Upper lobe of left lung (tissue), 6 donors: ENCODE results near the gene KLRC2. TPM values are rescaled to one million over a fixed set of nuclear protein-coding genes. Genes with fewer than 3 reads are reported as not detected.

Experiments
- ATAC-seq, 2 donors: fragments of 200-7000 bp; cut with Tn5 transposase; one replicate each; pipeline ENCODE4 v1.9.1; 2022; ENCODE audit warnings: mild to moderate bottlenecking in 2 of 2, moderate library complexity in 2 of 2; ENCODE audit not compliant: low FRiP score in 2 of 2
- DNase-seq, 2 donors: peaks; one replicate each; pipeline ENCODE4 v3.0.0-alpha.2; 2019 to 2020
- H3K27ac ChIP-seq, 4 donors: fragments of 200-600 bp; sonication (generic); one replicate each; pipeline ENCODE4 v1.5.1; 2016 to 2019
- H3K27me3 ChIP-seq, 4 donors: fragments of 200-600 bp; sonication (generic); one replicate each; pipeline ENCODE4 v1.5.1; 2017 to 2019
- H3K36me3 ChIP-seq, 4 donors: fragments of 200-600 bp; sonication (generic); one replicate each; pipeline ENCODE4 v1.5.1; 2016 to 2019
- H3K4me1 ChIP-seq, 4 donors: fragments of 200-600 bp; sonication (generic); one replicate each; pipeline ENCODE4 v1.5.1; 2018 to 2019
- H3K4me3 ChIP-seq, 4 donors: fragments of 200-600 bp; sonication (generic); one replicate each; pipeline ENCODE4 v1.5.1; 2017 to 2019; ENCODE audit warnings: mild to moderate bottlenecking in 2 of 4, moderate library complexity in 1 of 4
- H3K9me3 ChIP-seq, 4 donors: fragments of 200-600 bp; sonication (generic); one replicate each; pipeline ENCODE4 v1.5.1; 2018 to 2019
- EP300 ChIP-seq, 4 donors: sonication (generic); formaldehyde crosslinking; IDR thresholded peaks; one replicate each; pipeline ENCODE4 v1.5.1; 2017; ENCODE audit warnings: antibody characterized with exemption in 4 of 4, control low read depth in 2 of 4
- POLR2A ChIP-seq, 4 donors: fragments of 450-650 bp; IDR thresholded peaks; one replicate each; pipeline ENCODE4 v1.5.1; 2016 to 2017; ENCODE audit warnings: antibody characterized with exemption in 4 of 4, mild to moderate bottlenecking in 2 of 4
- POLR2AphosphoS5 ChIP-seq, 2 donors: sonication (generic); formaldehyde crosslinking; IDR thresholded peaks; one replicate each; pipeline ENCODE4 v1.5.1; 2017; ENCODE audit warnings: antibody characterized with exemption in 2 of 2
- WGBS, 2 donors: methylation state at CpG; one replicate each; pipeline ENCODE4 v1.1.5; 2017 to 2018; 5-methylcytosine and 5-hydroxymethylcytosine counted together
- total RNA-seq, 6 donors: library from RNA; depleted of rRNA in 4 of 6; stranded (reverse); fragments of >200 nt in 4 of 6; gene quantifications; one replicate each; pipeline versions ENCODE4 v1.1.0 to v1.2.1, GENCODE V29; 2016 to 2021
- TF ChIP-seq, protein P1 (sequence below), 6 experiments: fragments of 450-650 bp in 4 of 6; fragments of 200-600 bp in 2 of 6; sonication (generic) in 2 of 6; IDR thresholded peaks; one replicate each; pipeline ENCODE4 v1.5.1; 2016 to 2019; ENCODE audit warnings: antibody characterized with exemption in 6 of 6
- donor health status: DM: no; HTN: no; CAD: no; lungs with moderate emphysema.
- donor health status: DM: no; HTN: yes; CAD: no; lungs with severe emphysema.

KLRC2 gene
- total RNA-seq, 6 donors from 2014 or later: 0.88 to 9.7 (median 2.3) TPM

DNA sequence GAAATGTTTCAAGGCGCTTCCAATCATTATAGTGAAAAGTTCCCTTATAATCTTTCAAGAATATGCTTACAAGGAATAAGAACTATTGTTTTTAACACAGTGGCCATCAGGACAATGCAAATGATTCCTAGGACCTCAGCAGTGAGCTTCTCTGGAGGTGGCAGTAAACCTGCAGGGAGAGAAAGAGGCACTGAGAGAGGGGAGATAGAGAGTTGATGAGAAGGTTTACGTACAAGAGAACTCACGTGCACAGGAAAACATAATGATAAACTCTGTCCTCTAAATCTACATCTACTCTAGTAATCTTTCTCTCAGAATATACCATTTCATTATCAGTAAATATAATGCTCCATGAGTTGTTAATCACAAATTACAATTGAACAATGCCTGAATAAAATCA, 27.0 kb downstream of the KLRC2 start:
- ATAC-seq: no peak
- Histone ChIP-seq H3K4me3 (no peak overlapping the region), H3K27ac (no peak overlapping the region), H3K9me3 (no peaks in the 10 kb centered on the region), H3K27me3 (no peaks in the 10 kb centered on the region), H3K4me1 (no peaks in the 10 kb centered on the region), H3K36me3 (no peaks in the 10 kb centered on the region)
- TF ChIP-seq, protein P1, sequence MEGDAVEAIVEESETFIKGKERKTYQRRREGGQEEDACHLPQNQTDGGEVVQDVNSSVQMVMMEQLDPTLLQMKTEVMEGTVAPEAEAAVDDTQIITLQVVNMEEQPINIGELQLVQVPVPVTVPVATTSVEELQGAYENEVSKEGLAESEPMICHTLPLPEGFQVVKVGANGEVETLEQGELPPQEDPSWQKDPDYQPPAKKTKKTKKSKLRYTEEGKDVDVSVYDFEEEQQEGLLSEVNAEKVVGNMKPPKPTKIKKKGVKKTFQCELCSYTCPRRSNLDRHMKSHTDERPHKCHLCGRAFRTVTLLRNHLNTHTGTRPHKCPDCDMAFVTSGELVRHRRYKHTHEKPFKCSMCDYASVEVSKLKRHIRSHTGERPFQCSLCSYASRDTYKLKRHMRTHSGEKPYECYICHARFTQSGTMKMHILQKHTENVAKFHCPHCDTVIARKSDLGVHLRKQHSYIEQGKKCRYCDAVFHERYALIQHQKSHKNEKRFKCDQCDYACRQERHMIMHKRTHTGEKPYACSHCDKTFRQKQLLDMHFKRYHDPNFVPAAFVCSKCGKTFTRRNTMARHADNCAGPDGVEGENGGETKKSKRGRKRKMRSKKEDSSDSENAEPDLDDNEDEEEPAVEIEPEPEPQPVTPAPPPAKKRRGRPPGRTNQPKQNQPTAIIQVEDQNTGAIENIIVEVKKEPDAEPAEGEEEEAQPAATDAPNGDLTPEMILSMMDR (IDR thresholded peaks at IDR 0.05): no peak
- no peak for TF ChIP-seq EP300 (IDR thresholded peaks at IDR 0.05)
- TF ChIP-seq POLR2A (IDR thresholded peaks at IDR 0.05): no peak
- no peak for TF ChIP-seq POLR2AphosphoS5 (IDR thresholded peaks at IDR 0.05)
- WGBS, 2 donors: 60 to 63% methylated on average over 3 of the region's 3 CpGs
- no peak for DNase-seq

DNA sequence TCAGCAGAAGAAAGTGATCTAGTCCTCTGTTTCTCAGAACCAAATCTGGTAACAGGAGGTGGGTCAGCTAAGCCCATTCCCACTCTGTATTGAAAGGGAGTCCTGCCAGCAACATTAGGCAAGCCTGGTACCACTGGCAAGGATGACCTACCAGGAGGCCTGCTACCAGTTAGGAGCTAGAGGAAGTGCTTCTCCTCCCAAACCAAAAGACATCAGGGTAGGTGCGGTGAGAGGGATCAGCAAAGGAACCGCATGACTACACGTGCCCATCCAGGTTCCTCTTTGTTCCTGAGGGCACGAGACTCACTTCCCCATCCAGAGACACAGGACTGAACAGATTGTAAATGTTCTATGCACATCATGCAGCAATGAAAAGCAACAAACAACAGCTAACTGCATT, 29.1 kb downstream of the KLRC2 start:
- Histone ChIP-seq H3K4me3 (no peak overlapping the region), H3K9me3 (no peaks in the 10 kb centered on the region), H3K36me3 (no peaks in the 10 kb centered on the region), H3K4me1 (no peaks in the 10 kb centered on the region), H3K27ac (no peak overlapping the region), H3K27me3 (no peaks in the 10 kb centered on the region)
- ATAC-seq (peak in 1 of 2 donors; percentile 70), DNase-seq (peak in 1 of 2 donors; percentile 23)
- 53 to 64% methylated on average over 4 of the region's 4 CpGs for WGBS, 2 donors
- TF ChIP-seq EP300 (IDR thresholded peaks at IDR 0.05) (no peak), POLR2A (IDR thresholded peaks at IDR 0.05) (no peak), POLR2AphosphoS5 (IDR thresholded peaks at IDR 0.05) (no peak)
- TF ChIP-seq, protein P1 (IDR thresholded peaks at IDR 0.05): no peak

DNA sequence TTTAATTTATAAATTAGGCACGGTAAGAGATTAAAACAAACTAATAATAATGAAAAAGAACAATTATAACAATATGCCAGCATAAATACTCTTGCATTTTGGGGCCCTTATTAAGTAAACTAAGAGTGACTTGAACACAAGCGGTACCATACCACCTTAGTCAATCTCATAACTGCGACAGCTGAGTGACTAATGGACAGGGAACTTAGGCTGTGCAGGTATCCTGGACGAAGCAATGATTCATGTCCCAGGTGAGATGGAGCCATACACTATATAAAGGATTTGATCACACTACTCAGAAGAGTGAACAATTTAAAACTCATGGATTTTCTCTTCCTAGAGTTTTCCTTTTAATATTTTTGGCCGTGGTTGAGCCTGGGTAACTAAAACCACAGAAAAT, 30.5 kb downstream of the KLRC2 start:
- Histone ChIP-seq H3K36me3 (no peaks in the 10 kb centered on the region), H3K4me3 (no peak overlapping the region), H3K27me3 (no peaks in the 10 kb centered on the region), H3K4me1 (no peaks in the 10 kb centered on the region), H3K27ac (no peak overlapping the region), H3K9me3 (no peaks in the 10 kb centered on the region)
- TF ChIP-seq POLR2A (IDR thresholded peaks at IDR 0.05): no peak
- no peak for TF ChIP-seq POLR2AphosphoS5 (IDR thresholded peaks at IDR 0.05)
- TF ChIP-seq EP300 (IDR thresholded peaks at IDR 0.05): no peak
- TF ChIP-seq, protein P1 (IDR thresholded peaks at IDR 0.05): no peak
- DNase-seq: no peak
- WGBS, 2 donors: 90% methylated on average over 5 of the region's 5 CpGs
- ATAC-seq: no peak

DNA sequence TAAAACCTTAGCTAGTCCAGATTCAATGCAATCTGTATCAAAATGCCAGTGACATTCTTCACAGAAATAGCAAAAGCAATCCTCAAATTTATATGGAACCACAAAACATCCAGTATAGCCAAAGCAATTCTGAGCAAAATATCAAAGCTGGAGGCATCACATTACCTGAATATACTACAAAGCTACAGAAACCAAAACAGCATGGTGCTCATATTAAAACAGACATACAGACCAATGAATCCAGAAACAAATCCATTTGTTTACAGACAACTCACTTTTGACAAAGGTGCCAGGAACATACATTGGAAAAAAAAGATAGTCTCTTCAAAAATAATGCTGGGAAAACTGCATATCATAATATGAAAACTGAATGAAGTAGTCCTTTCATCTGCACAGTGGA, 31.0 kb downstream of the KLRC2 start:
- Histone ChIP-seq H3K4me1 (no peaks in the 10 kb centered on the region), H3K27me3 (no peaks in the 10 kb centered on the region), H3K27ac (no peak overlapping the region), H3K36me3 (no peaks in the 10 kb centered on the region), H3K9me3 (no peaks in the 10 kb centered on the region), H3K4me3 (no peak overlapping the region)
- no peak for DNase-seq
- no peak for ATAC-seq
- TF ChIP-seq EP300 (IDR thresholded peaks at IDR 0.05): no peak
- TF ChIP-seq POLR2A (IDR thresholded peaks at IDR 0.05): no peak
- no peak for TF ChIP-seq POLR2AphosphoS5 (IDR thresholded peaks at IDR 0.05)
- TF ChIP-seq, protein P1 (IDR thresholded peaks at IDR 0.05): no peak

DNA sequence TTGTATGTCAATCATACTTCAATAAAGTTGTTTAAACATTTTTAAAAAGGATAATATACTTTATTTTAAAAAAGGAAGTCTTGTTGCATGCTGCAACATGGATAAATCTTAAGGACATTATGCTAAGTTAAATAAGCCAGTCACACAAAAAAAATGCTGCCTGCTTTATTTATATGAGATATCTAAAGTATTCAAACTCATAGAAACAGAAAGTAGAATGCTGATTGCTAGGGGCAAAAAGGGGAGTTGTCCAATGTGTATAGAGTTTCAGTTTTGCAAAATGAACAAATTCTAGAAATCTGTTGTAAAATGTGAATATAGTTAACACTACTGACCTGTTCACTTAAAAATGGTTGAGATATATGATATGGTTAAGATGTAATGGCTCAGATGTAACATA, 35.0 kb downstream of the KLRC2 start:
- Histone ChIP-seq H3K9me3 (no peaks in the 10 kb centered on the region), H3K27me3 (no peaks in the 10 kb centered on the region), H3K4me1 (peaks cover 0 to 3% (median under 1%) of the 10 kb centered on the region in 4 donors), H3K27ac (no peak overlapping the region), H3K4me3 (no peak overlapping the region), H3K36me3 (no peaks in the 10 kb centered on the region)
- TF ChIP-seq POLR2A (IDR thresholded peaks at IDR 0.05): no peak
- no peak for TF ChIP-seq EP300 (IDR thresholded peaks at IDR 0.05)
- TF ChIP-seq, protein P1 (IDR thresholded peaks at IDR 0.05): no peak
- no peak for TF ChIP-seq POLR2AphosphoS5 (IDR thresholded peaks at IDR 0.05)
- ATAC-seq (no peak), DNase-seq (no peak)
